H9 (cell line): ENCODE results near the gene KEAP1. TPM values are rescaled to one million over a fixed set of nuclear protein-coding genes. Genes with fewer than 3 reads are reported as not detected.
"Not testable (repeated sequence)": the region's sequence is repeated elsewhere in the genome, so short reads cannot be mapped to it uniquely, and the experiment has no call there.

Source experiments
- DNase-seq: peaks from one replicate; pipeline ENCODE4 v3.0.0-alpha.2; 2017
- H2AFZ ChIP-seq: one replicate; pipeline ENCODE4 v1.6.1; 2013; ENCODE audit warnings: mild to moderate bottlenecking, low read length, control low read depth, moderate library complexity
- H2AK5ac ChIP-seq: 2 replicates; pipeline ENCODE4 v1.6.1; 2013; ENCODE audit warnings: low read length, control low read depth, mixed read lengths; ENCODE audit not compliant: insufficient read length
- H2BK120ac ChIP-seq: one replicate; pipeline ENCODE4 v1.6.1; 2013; ENCODE audit warnings: low read depth, mild to moderate bottlenecking, low read length, control low read depth, inconsistent platforms; ENCODE audit not compliant: poor library complexity, severe bottlenecking
- H2BK12ac ChIP-seq: 2 replicates; pipeline ENCODE4 v1.6.1; 2013; ENCODE audit warnings: low read length, control low read depth, mixed read lengths, low read depth; ENCODE audit not compliant: insufficient read length
- H2BK15ac ChIP-seq: 2 replicates; pipeline ENCODE4 v1.6.1; 2013; ENCODE audit warnings: low read depth, low read length, control low read depth
- H2BK20ac ChIP-seq: one replicate; pipeline ENCODE4 v1.6.1; 2013; ENCODE audit warnings: low read depth, mild to moderate bottlenecking, low read length, control low read depth, inconsistent platforms; ENCODE audit not compliant: poor library complexity, severe bottlenecking
- H2BK5ac ChIP-seq: 2 replicates; pipeline ENCODE4 v1.6.1; 2013; ENCODE audit warnings: low read length, control low read depth, mixed read lengths; ENCODE audit not compliant: insufficient read length
- H3K14ac ChIP-seq: 2 replicates; pipeline ENCODE4 v1.6.1; 2013; ENCODE audit warnings: low read length, control low read depth; ENCODE audit not compliant: insufficient read depth
- H3K18ac ChIP-seq: 2 replicates; pipeline ENCODE4 v1.6.1; 2013; ENCODE audit warnings: low read depth, mild to moderate bottlenecking, mixed read lengths, low read length, control low read depth; ENCODE audit not compliant: insufficient read length
- H3K23ac ChIP-seq: 2 replicates; pipeline ENCODE4 v1.6.1; 2013; ENCODE audit warnings: low read length, control low read depth, mixed read lengths, low read depth; ENCODE audit not compliant: insufficient read length
- H3K23me2 ChIP-seq: 2 replicates; pipeline ENCODE4 v1.6.1; 2013; ENCODE audit warnings: low read depth, mild to moderate bottlenecking, mixed read lengths, low read length, control low read depth; ENCODE audit not compliant: insufficient read length, poor library complexity, severe bottlenecking
- H3K27ac ChIP-seq: 2 replicates; pipeline ENCODE4 v1.5.1; 2013; ENCODE audit warnings: low read length, control low read depth, mixed read lengths, low read depth; ENCODE audit not compliant: insufficient read length
- H3K27me3 ChIP-seq: 2 replicates; pipeline ENCODE4 v1.6.1; 2013; ENCODE audit warnings: low read length, control low read depth, inconsistent platforms; ENCODE audit not compliant: insufficient read depth
- H3K4ac ChIP-seq: 2 replicates; pipeline ENCODE4 v1.6.1; 2013; ENCODE audit warnings: low read depth, mild to moderate bottlenecking, control low read depth, inconsistent platforms, low read length, moderate library complexity
- H3K4me1 ChIP-seq: 2 replicates; pipeline ENCODE4 v1.6.1; 2013; ENCODE audit warnings: low read length, control low read depth, inconsistent platforms; ENCODE audit not compliant: insufficient read depth
- H3K4me2 ChIP-seq: 2 replicates; pipeline ENCODE4 v1.6.1; 2013; ENCODE audit warnings: low read length, control low read depth, mixed read lengths; ENCODE audit not compliant: insufficient read length, insufficient read depth
- H3K56ac ChIP-seq: 2 replicates; pipeline ENCODE4 v1.6.1; 2013; ENCODE audit warnings: low read depth, mild to moderate bottlenecking, mixed read lengths, low read length, control low read depth; ENCODE audit not compliant: insufficient read length
- H3K79me1 ChIP-seq: 2 replicates; pipeline ENCODE4 v1.6.1; 2013; ENCODE audit warnings: low read depth, mild to moderate bottlenecking, moderate library complexity, low read length, control low read depth, inconsistent platforms; ENCODE audit not compliant: insufficient read depth, poor library complexity, severe bottlenecking
- H3K79me2 ChIP-seq: 2 replicates; pipeline ENCODE4 v1.6.1; 2013; ENCODE audit warnings: low read length, control low read depth, inconsistent platforms; ENCODE audit not compliant: insufficient read depth
- H3K9ac ChIP-seq: 2 replicates; pipeline ENCODE4 v1.6.1; 2013; ENCODE audit warnings: low read length, control low read depth, mixed read lengths; ENCODE audit not compliant: insufficient read length; ENCODE audit errors: extremely low read depth
- H3K9me3 ChIP-seq: one replicate; pipeline ENCODE4 v1.6.1; 2013; ENCODE audit warnings: low read depth, low read length, inconsistent platforms; ENCODE audit not compliant: control insufficient read depth
- H3T11ph ChIP-seq: one replicate; pipeline ENCODE4 v1.6.1; 2013; ENCODE audit warnings: mild to moderate bottlenecking, low read length, control low read depth, inconsistent platforms
- H4K20me1 ChIP-seq: one replicate; pipeline ENCODE4 v1.6.1; 2013; ENCODE audit not compliant: control insufficient read depth, insufficient read length, insufficient read depth
- H4K5ac ChIP-seq: 2 replicates; pipeline ENCODE4 v1.6.1; 2013; ENCODE audit warnings: low read depth, mild to moderate bottlenecking, mixed read lengths, low read length, control low read depth; ENCODE audit not compliant: insufficient read length
- H4K8ac ChIP-seq: replicated peaks from 2 replicates; pipeline ENCODE4 v1.6.1; 2013; ENCODE audit warnings: low read length, control low read depth, mixed read lengths, low read depth; ENCODE audit not compliant: insufficient read length
- H4K91ac ChIP-seq: 2 replicates; pipeline ENCODE4 v1.6.1; 2013; ENCODE audit warnings: low read depth, mild to moderate bottlenecking, moderate library complexity, mixed read lengths, low read length, control low read depth; ENCODE audit not compliant: insufficient read length
- H3K27ac Mint-ChIP-seq, 3 experiments: 2 replicates in 2 of 3; 3 replicates in 1 of 3; pipeline ENCODE4 v1.8.0; 2020 to 2021; ENCODE audit warnings: mixed read lengths in 3 of 3, mild to moderate bottlenecking in 1 of 3, moderate library complexity in 1 of 3
- H3K27me3 Mint-ChIP-seq: 2 replicates; pipeline ENCODE4 v1.8.0; 2021; ENCODE audit warnings: low read depth, mild to moderate bottlenecking, moderate library complexity, mixed read lengths
- H3K36me3 Mint-ChIP-seq, 3 experiments: 2 replicates in 2 of 3; 3 replicates in 1 of 3; pipeline ENCODE4 v1.8.0; 2020 to 2021; ENCODE audit warnings: low read depth in 3 of 3, mixed read lengths in 3 of 3; ENCODE audit not compliant: insufficient read depth in 1 of 3
- H3K4me1 Mint-ChIP-seq, 2 experiments: 2 replicates each; pipeline ENCODE4 v1.8.0; 2020; ENCODE audit warnings: mixed read lengths in 2 of 2
- H3K4me3 Mint-ChIP-seq, 2 experiments: 2 replicates in 1 of 2; 3 replicates in 1 of 2; pipeline ENCODE4 v1.8.0; 2020 to 2021; ENCODE audit warnings: mild to moderate bottlenecking in 2 of 2, mixed read lengths in 2 of 2, moderate library complexity in 1 of 2
- H3K9me3 Mint-ChIP-seq, 2 experiments: 2 replicates in 1 of 2; 3 replicates in 1 of 2; pipeline ENCODE4 v1.8.0; 2020; ENCODE audit warnings: mild to moderate bottlenecking in 2 of 2, mixed read lengths in 2 of 2, moderate library complexity in 1 of 2
- CTCF ChIP-seq: fragments of 200-600 bp; sonication (generic); conservative IDR thresholded peaks from 3 replicates; pipeline ENCODE4 v1.8.0; 2021; ENCODE audit warnings: antibody characterized with exemption, mild to moderate bottlenecking
- WGBS: extraction: QIAGEN DNeasy Blood & Tissue Kit; methylation state at CpG from one replicate; pipeline ENCODE4 v1.1.7; 2013; ENCODE audit warnings: missing lambda C conversion rate, low lambda C conversion rate, mixed read lengths; ENCODE audit not compliant: insufficient read length; ENCODE audit errors: extremely low coverage; 5-methylcytosine and 5-hydroxymethylcytosine counted together
- total RNA-seq: library from RNA; stranded (reverse); gene quantifications from 2 replicates; pipeline ENCODE4 v1.2.1, GENCODE V29; 2021

The KEAP1 gene
- total RNA-seq, 1 experiment from 2014 or later: 88.7 TPM

GRCh38 chr19:10532457-10532856 is 29.3 kb upstream of the KEAP1 start:
- Histone ChIP-seq H4K20me1 (no peaks in the 10 kb centered on the region), H2BK5ac (no peak overlapping the region), H3K56ac (no peak overlapping the region), H4K5ac (no peak overlapping the region), H2BK120ac (no peak overlapping the region), H3K79me2 (no peaks in the 10 kb centered on the region), H3K4me2 (no peak overlapping the region), H3K9me3 (no peaks in the 10 kb centered on the region), H3K23me2 (no peaks in the 10 kb centered on the region), H3T11ph (no peak overlapping the region), H3K4ac (no peak overlapping the region), H3K27me3 (no peaks in the 10 kb centered on the region), H3K23ac (no peak overlapping the region), H2BK20ac (no peak overlapping the region), H3K27ac (no peak overlapping the region), H4K91ac (no peak overlapping the region), H2AFZ (no peak overlapping the region), H3K4me1 (no peaks in the 10 kb centered on the region), H2AK5ac (no peak overlapping the region), H2BK15ac (no peak overlapping the region), H3K79me1 (no peaks in the 10 kb centered on the region), H3K9ac (no peak overlapping the region), H3K14ac (no peak overlapping the region), H4K8ac (no peak overlapping the region), H2BK12ac (no peak overlapping the region), H3K18ac (no peak overlapping the region)
- H3K27me3 Mint-ChIP-seq: peaks cover 16% of the 10 kb centered on the region
- no peak overlapping the region for H3K4me3 Mint-ChIP-seq
- no peaks in the 10 kb centered on the region for H3K9me3 Mint-ChIP-seq
- no peak for TF ChIP-seq CTCF
- no CpG with 5 or more reads among the region's 1 CpG for WGBS
- no peaks in the 10 kb centered on the region for H3K4me1 Mint-ChIP-seq
- DNase-seq: no peak
- H3K36me3 Mint-ChIP-seq: no peaks in the 10 kb centered on the region
- no peak overlapping the region for H3K27ac Mint-ChIP-seq

- H2BK20ac ChIP-seq, H4K5ac ChIP-seq, H3T11ph ChIP-seq, H3K9ac ChIP-seq, H3K79me2 ChIP-seq, H3K4me1 ChIP-seq, H3K36me3 Mint-ChIP-seq, H3K18ac ChIP-seq, H3K23me2 ChIP-seq, H3K27me3 ChIP-seq, H2AK5ac ChIP-seq, H2BK120ac ChIP-seq, H2AFZ ChIP-seq, H4K8ac ChIP-seq, H3K9me3 Mint-ChIP-seq, H3K79me1 ChIP-seq, H3K14ac ChIP-seq, H3K4me2 ChIP-seq, H3K27ac Mint-ChIP-seq, H3K56ac ChIP-seq, H4K20me1 ChIP-seq, H2BK15ac ChIP-seq, H2BK12ac ChIP-seq, H3K27ac ChIP-seq, H3K4ac ChIP-seq, H4K91ac ChIP-seq, H3K23ac ChIP-seq, H3K4me3 Mint-ChIP-seq, H3K9me3 ChIP-seq, DNase-seq, H2BK5ac ChIP-seq, H3K4me1 Mint-ChIP-seq, H3K27me3 Mint-ChIP-seq: not testable (repeated sequence)
- no CpG with 5 or more reads among the region's 8 CpGs for WGBS
These were observed 23.7 kb upstream of the KEAP1 start for GRCh38 chr19:10526887-10527286.
